Heart right ventricle (tissue), 16 donors: Measurements from ENCODE around the gene CCDC142. TPM values are rescaled to one million over a fixed set of nuclear protein-coding genes. Genes with fewer than 3 reads are reported as not detected.

Experiments
- ATAC-seq, 8 donors: fragments of 200-7000 bp; cut with Tn5 transposase; one replicate each; pipeline ENCODE4 v1.9.1; 2020; ENCODE audit warnings: mild to moderate bottlenecking in 8 of 8, moderate library complexity in 8 of 8, moderate number of reproducible peaks in 1 of 8
- DNase-seq, 2 donors: peaks; one replicate each; pipeline ENCODE4 v3.0.0-alpha.2; 2020
- H3K27ac ChIP-seq, 10 donors: fragments of 200-600 bp; sonication (generic) in 2 of 10; one replicate each; pipeline versions ENCODE4 v1.5.0 to v1.8.0; 2020 to 2022; ENCODE audit warnings: mild to moderate bottlenecking in 3 of 10
- H3K27me3 ChIP-seq, 7 donors: fragments of 200-600 bp; one replicate each; pipeline ENCODE4 v1.8.0; 2021 to 2022; ENCODE audit warnings: mild to moderate bottlenecking in 2 of 7
- H3K36me3 ChIP-seq, 9 donors: fragments of 200-600 bp; sonication (generic) in 1 of 9; one replicate each; pipeline versions ENCODE4 v1.5.0 to v1.8.0; 2020 to 2022; ENCODE audit warnings: mild to moderate bottlenecking in 2 of 9
- H3K4me1 ChIP-seq, 9 donors: fragments of 200-600 bp; sonication (generic) in 1 of 9; one replicate each; pipeline versions ENCODE4 v1.5.0 to v1.8.0; 2020 to 2022; ENCODE audit warnings: mild to moderate bottlenecking in 4 of 9
- H3K4me3 ChIP-seq, 10 donors: fragments of 200-600 bp; sonication (generic) in 2 of 10; one replicate each; pipeline versions ENCODE4 v1.5.0 to v1.8.0; 2020 to 2022; ENCODE audit warnings: mild to moderate bottlenecking in 7 of 10, moderate library complexity in 2 of 10
- H3K9me3 ChIP-seq, 11 donors: fragments of 200-600 bp in 10 of 11; sonication (generic) in 2 of 11; one replicate each; pipeline versions ENCODE4 v1.5.0 to v1.8.0; 2013 to 2022; ENCODE audit warnings: mild to moderate bottlenecking in 2 of 11, control low read depth in 1 of 11, moderate library complexity in 1 of 11
- CTCF ChIP-seq, 9 donors: fragments of 200-600 bp; sonication (generic) in 2 of 9; IDR thresholded peaks; one replicate each; pipeline versions ENCODE4 v1.5.0 to v1.8.0; 2021 to 2022; ENCODE audit warnings: antibody characterized with exemption in 9 of 9, mild to moderate bottlenecking in 5 of 9, moderate library complexity in 1 of 9
- WGBS, 2 donors: extraction: QIAGEN DNeasy Blood & Tissue Kit; methylation state at CpG; one replicate each; pipeline ENCODE4 v1.1.7; 2013; ENCODE audit warnings: inconsistent platforms in 1 of 2; 5-methylcytosine and 5-hydroxymethylcytosine counted together
- intact Hi-C, 10 donors: fragments of 100-400 bp; cut with DNase I; formaldehyde crosslinking; loops; one replicate each; pipeline versions ENCODE4 v1.11.1 to v1.14.2; 2022
- polyA plus RNA-seq, 2 donors: library from polyadenylated mRNA; stranded (reverse); fragments of 200-250 nt; gene quantifications; one replicate each; pipeline ENCODE4 v1.2.3, GENCODE V29; 2013
- total RNA-seq, 10 donors: library from RNA; stranded (reverse); fragmentation: NEBNext Ultra II Directional in 3 of 10; extraction: Animal tissue kit (Norgen Biotek cat#: 25700) in 3 of 10; gene quantifications; one replicate each; pipeline versions ENCODE4 v1.2.1 to v1.2.4, GENCODE V29; 2021 to 2023
- donor health status: Arrhythmogenic right ventricular cardiomyopathy.
- donor health status: ischemic (EF 13 %, LVEDD 7.1; RV severe dilation, severe dysfunction).
- donor health status: healthy with polysubstance abuse.
- donor health status: DM: no; HTN: yes; CAD: no.
- donor health status: DM: no; HTN: no; CAD: no.
- donor health status: ischemic (EF 25% LVEDD 6.9; RV normal size, moderate dysfunction).
- donor health status: ischemic (EF 25% LVEDD 5.7; RV mildly dilated, moderate dysfunction).
- donor health status: healthy.
- donor health status: DM: yes; HTN: yes; CAD: no.
- donor health status: Ischemic cardiomyopathy.
- donor health status: ischemic (EF 35%, LVEDD 5.7; RV mildly dilated, moderate dysfunction).
- donor health status: nonischemic (EF 11% LVEDD 7.7; RV severe dilation, severe dysfunction).
- donor health status: DM: yes; HTN: yes; CAD: no.
- donor health status: PGD.
- donor health status: ischemic (EF 29% LVEDD 5.4; RV normal size, mild dysfunction).
- donor health status: nonischemic (EF 23%, LVEDD 6.1; RV moderate dilation, normal function).

Gene CCDC142
- total and polyA plus RNA-seq, 12 donors: 2.3 to 13.2 (median 5.5) TPM

GRCh38 chr2:74530239-74531187, 47.7 kb upstream of the CCDC142 start:
- Histone ChIP-seq H3K9me3 (no peaks in the 10 kb centered on the region), H3K4me3 (peak overlapping the region; percentile 63 to 97 (median 86)), H3K27me3 (no peaks in the 10 kb centered on the region), H3K27ac (peak overlapping the region; percentile 25 to 95 (median 91)), H3K36me3 (peaks cover 0 to 72% (median 34%) of the 10 kb centered on the region in 9 donors), H3K4me1 (peaks cover 12 to 35% (median 31%) of the 10 kb centered on the region in 9 donors)
- TF ChIP-seq CTCF (IDR thresholded peaks at IDR 0.05): no peak
- ATAC-seq (peak; percentile 4 to 50 (median 16)), DNase-seq (peak in 1 of 2 donors; percentile 41)
- WGBS, 2 donors: 3 to 4% methylated on average over 54 of the region's 54 CpGs
- intact Hi-C loops: loop anchor here in 3 of 10 donors (2.0 to 5.0 kb wide), 3 partner anchors 22 to 57 kb away; partner anchors contain the start of genes CCDC142 (in 1 of the 3), LOXL3 (in 1 of the 3) and TTC31 (in 1 of the 3)

DNA sequence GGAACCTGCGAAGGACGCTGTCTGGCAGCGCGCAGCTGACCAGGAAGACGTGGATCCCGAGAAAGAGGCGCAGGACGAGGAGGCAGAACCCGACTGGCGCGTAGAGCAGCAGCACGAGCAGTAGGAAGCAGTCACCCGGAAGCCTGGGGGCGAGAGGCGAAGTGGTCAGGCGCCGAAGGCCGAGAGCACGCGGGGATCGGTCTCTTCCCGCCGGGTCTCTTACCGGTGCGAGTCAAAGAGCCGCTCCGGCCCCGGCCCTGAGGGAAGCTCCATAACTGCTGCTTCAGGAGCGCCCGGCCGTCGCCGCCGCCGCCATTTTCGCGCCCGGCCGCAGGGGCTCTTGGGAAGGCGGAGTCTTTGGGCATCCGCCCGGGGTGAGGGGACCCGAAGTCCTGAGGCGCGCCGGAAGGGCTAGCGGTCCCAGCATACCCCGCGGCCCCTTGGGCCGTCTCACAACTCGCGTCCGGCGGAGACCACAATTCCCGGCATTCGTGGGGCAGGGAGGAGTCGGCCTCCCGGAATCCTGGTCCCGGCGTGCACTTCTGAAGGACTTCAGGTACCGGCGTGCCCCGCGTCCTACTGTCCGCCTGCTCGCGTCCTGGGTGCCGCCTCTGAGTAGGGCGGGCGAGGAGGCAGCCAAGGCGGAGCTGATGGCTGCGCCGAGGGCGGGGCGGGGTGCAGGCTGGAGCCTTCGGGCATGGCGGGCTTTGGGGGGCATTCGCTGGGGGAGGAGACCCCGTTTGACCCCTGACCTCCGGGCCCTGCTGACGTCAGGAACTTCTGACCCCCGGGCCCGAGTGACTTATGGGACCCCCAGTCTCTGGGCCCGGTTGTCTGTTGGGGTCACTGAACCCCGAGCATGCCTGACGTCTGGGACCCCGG, 46.8 kb upstream of the CCDC142 start, which contains the start of the genes AUP1 and HTRA2:
AUP1 (minus strand) TSS at position 350 of the 882 bp plus-strand sequence; CDS start at position 273, 77 bp downstream.
HTRA2 (plus strand) TSS at position 577 of the 882 bp plus-strand sequence; CDS start at position 651, 74 bp downstream.
- Histone ChIP-seq H3K27me3 (no peaks in the 10 kb centered on the region), H3K9me3 (no peaks in the 10 kb centered on the region), H3K4me3 (peak within 1 kb of the TSS; percentile 63 to 97 (median 88)), H3K36me3 (peaks cover 0 to 66% (median 34%) of the 10 kb centered on the region in 9 donors), H3K4me1 (peaks cover 12 to 35% (median 31%) of the 10 kb centered on the region in 9 donors), H3K27ac (peak within 1 kb of the TSS; percentile 72 to 95 (median 91))
- DNase-seq (peak; percentile 98), ATAC-seq (peak; percentile 94 to 98 (median 96))
- 0% methylated on average over 87 of the region's 87 CpGs for WGBS, 2 donors
- no peak for TF ChIP-seq CTCF (IDR thresholded peaks at IDR 0.05)
- intact Hi-C loops: loop anchor here in 7 of 10 donors (1.0 to 5.0 kb wide), 7 partner anchors 22 to 58 kb away; partner anchors contain the start of genes TTC31 (in 5 of the 7), CCDC142 (in 2 of the 7), PCGF1 (in 2 of the 7) and DOK1 (in 1 of the 7)

DNA sequence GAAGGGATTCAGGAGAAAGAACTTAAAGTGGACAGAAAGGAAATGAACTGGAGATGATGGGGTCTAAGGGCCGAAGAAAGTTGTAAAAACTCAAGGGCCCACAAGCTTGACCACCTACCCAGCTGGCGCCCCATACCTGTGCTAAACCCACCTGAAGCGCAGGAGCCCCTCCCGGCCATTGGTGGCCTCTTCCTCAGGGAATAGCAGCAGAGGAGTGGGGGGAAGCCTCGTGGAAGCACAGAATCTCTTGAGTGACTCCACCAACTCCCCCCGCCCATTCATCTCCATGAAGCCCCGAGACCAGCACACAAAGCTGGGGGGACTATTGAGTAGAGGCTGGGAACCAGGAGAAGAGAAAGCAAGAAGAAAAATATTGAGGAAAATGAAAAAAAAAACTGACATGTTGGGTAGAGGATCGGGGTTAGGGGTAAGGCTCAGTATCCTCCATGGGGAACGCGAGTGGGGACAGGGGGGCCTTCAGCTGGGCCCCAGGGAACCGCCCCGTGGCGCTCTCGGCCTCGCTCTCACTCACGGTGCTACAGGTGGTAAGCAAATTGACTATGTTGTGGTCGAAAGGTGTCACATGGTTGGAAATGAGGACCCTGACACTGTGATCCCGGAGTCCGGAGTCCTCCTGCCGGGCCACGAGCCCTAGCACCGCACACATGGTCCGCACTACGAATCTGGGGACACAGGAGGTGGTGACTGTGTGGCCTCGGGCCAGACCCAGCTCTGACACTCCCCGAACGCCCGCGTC, 46.0 kb upstream of the CCDC142 start:
- no peak for DNase-seq
- no peak for TF ChIP-seq CTCF (IDR thresholded peaks at IDR 0.05)
- Histone ChIP-seq H3K4me1 (peaks cover 12 to 35% (median 31%) of the 10 kb centered on the region in 9 donors), H3K4me3 (peak overlapping the region; percentile 63 to 97 (median 88)), H3K27me3 (no peaks in the 10 kb centered on the region), H3K27ac (peak overlapping the region; percentile 72 to 95 (median 91)), H3K9me3 (no peaks in the 10 kb centered on the region), H3K36me3 (peaks cover 0 to 58% (median 34%) of the 10 kb centered on the region in 9 donors)
- WGBS, 2 donors: 16 to 17% methylated on average over 29 of the region's 29 CpGs
- intact Hi-C loops: loop anchor here in 6 of 10 donors (1.0 to 5.0 kb wide), 5 partner anchors 21 to 46 kb away; partner anchors contain the start of genes TTC31 (in 4 of the 6), PCGF1 (in 2 of the 6), CCDC142 (in 1 of the 6) and DOK1 (in 1 of the 6)
- peak in 7 of 8 donors; percentile 0 to 29 (median 7) for ATAC-seq
